Gastrocnemius medialis (tissue), 4 donors: ENCODE results near the gene MICU1. TPM values are rescaled to one million over a fixed set of nuclear protein-coding genes. Genes with fewer than 3 reads are reported as not detected.

Source experiments
- ATAC-seq, 2 donors: fragments of 150-250 bp; one replicate each; pipeline ENCODE4 v1.9.1; 2016
- DNase-seq, 2 donors: peaks; one replicate each; pipeline ENCODE4 v3.0.0-alpha.2; 2019
- H3K27ac ChIP-seq, 4 donors: fragments of 200-600 bp; sonication (generic); 1 replicate in 1 of 4; 2 replicates in 3 of 4; pipeline ENCODE4 v1.5.1; 2016 to 2018; ENCODE audit warnings: mild to moderate bottlenecking in 2 of 4, moderate library complexity in 1 of 4
- H3K27me3 ChIP-seq, 3 donors: fragments of 200-600 bp; sonication (generic) in 2 of 3; 1 replicate in 1 of 3; 2 replicates in 2 of 3; pipeline versions ENCODE4 v1.5.1 to v1.6.0; 2016 to 2019; ENCODE audit warnings: mild to moderate bottlenecking in 1 of 3, moderate library complexity in 1 of 3
- H3K36me3 ChIP-seq, 2 donors: fragments of 200-600 bp; sonication (generic) in 1 of 2; one replicate each; pipeline ENCODE4 v1.5.1; 2017 to 2018
- H3K4me1 ChIP-seq, 2 donors: fragments of 200-600 bp; sonication (generic) in 1 of 2; one replicate each; pipeline ENCODE4 v1.5.1; 2016 to 2017; ENCODE audit warnings: mild to moderate bottlenecking in 2 of 2
- H3K4me3 ChIP-seq, 4 donors: fragments of 200-600 bp; sonication (generic) in 3 of 4; 1 replicate in 1 of 4; 2 replicates in 3 of 4; pipeline ENCODE4 v1.5.1; 2016 to 2019; ENCODE audit warnings: mild to moderate bottlenecking in 2 of 4
- H3K9me3 ChIP-seq, 3 donors: fragments of 200-600 bp; sonication (generic) in 2 of 3; 1 replicate in 1 of 3; 2 replicates in 2 of 3; pipeline ENCODE4 v1.5.1; 2016 to 2019
- CTCF ChIP-seq, 5 experiments: fragments of 450-650 bp in 3 of 5; fragments of 200-600 bp in 2 of 5; sonication (generic) in 2 of 5; IDR thresholded peaks in 4 of 5; conservative IDR thresholded peaks in 1 of 5; 1 replicate in 4 of 5; 2 replicates in 1 of 5; pipeline ENCODE4 v1.5.1; 2016 to 2019; ENCODE audit warnings: antibody characterized with exemption in 5 of 5, mild to moderate bottlenecking in 3 of 5, moderate library complexity in 3 of 5
- POLR2A ChIP-seq, 2 donors: fragments of 450-650 bp; IDR thresholded peaks; one replicate each; pipeline ENCODE4 v1.6.1; 2017; ENCODE audit warnings: antibody characterized with exemption in 2 of 2, mild to moderate bottlenecking in 2 of 2, moderate library complexity in 2 of 2
- in situ Hi-C, 4 donors: fragments of 200-750 bp; cut with MboI; loops; one replicate each; pipeline versions ENCODE4 v1.15.0 to v1.8.0; 2017; ENCODE audit warnings: low sequenced_read_pairs in 4 of 4
- intact Hi-C: fragments of 100-400 bp; cut with DNase I; formaldehyde crosslinking; loops from one replicate; pipeline ENCODE4 v1.15.1; 2023; ENCODE audit warnings: low total_unique reads
- total RNA-seq, 4 donors: library from RNA; depleted of rRNA; stranded (reverse); fragments of >200 nt; gene quantifications; one replicate each; pipeline versions ENCODE4 v1.1.0 to v1.2.3, GENCODE V29; 2016

Gene MICU1
- total RNA-seq, 4 donors from 2014 or later, result 42.7 to 62.2 (median 51.9) TPM

GRCh38 chr10:72588266-72588665 is 37.6 kb downstream of the MICU1 start:
- intact Hi-C loops, result no loop called here
- no peaks in the 10 kb centered on the region for H3K36me3 ChIP-seq
- no peak for TF ChIP-seq CTCF (IDR thresholded peaks at IDR 0.05 in 4 of 5, conservative IDR thresholded peaks at IDR 0.05 in 1 of 5)
- no peak for TF ChIP-seq POLR2A (IDR thresholded peaks at IDR 0.05)
- H3K27me3 ChIP-seq, result no peaks in the 10 kb centered on the region
- in situ Hi-C loops, result no loop called here
- no peaks in the 10 kb centered on the region for H3K4me1 ChIP-seq
- DNase-seq (no peak), ATAC-seq (no peak)
- no peaks in the 10 kb centered on the region for H3K9me3 ChIP-seq
- no peak overlapping the region for H3K4me3 ChIP-seq
- H3K27ac ChIP-seq, result no peak overlapping the region

- no peaks in the 10 kb centered on the region for H3K9me3 ChIP-seq
- in situ Hi-C loops, result no loop called here
- DNase-seq, result no peak
- H3K36me3 ChIP-seq, result no peaks in the 10 kb centered on the region
- H3K27me3 ChIP-seq, result no peaks in the 10 kb centered on the region
- no peak overlapping the region for H3K27ac ChIP-seq
- intact Hi-C loops, result no loop called here
- no peak for ATAC-seq
- no peaks in the 10 kb centered on the region for H3K4me1 ChIP-seq
- TF ChIP-seq CTCF (IDR thresholded peaks at IDR 0.05 in 4 of 5, conservative IDR thresholded peaks at IDR 0.05 in 1 of 5) (no peak), POLR2A (IDR thresholded peaks at IDR 0.05) (no peak)
- no peak overlapping the region for H3K4me3 ChIP-seq
These were observed 38.3 kb downstream of the MICU1 start for GRCh38 chr10:72587568-72587967.

- intact Hi-C loops, result no loop called here
- in situ Hi-C loops, result no loop called here
- no peaks in the 10 kb centered on the region for H3K36me3 ChIP-seq
- no peaks in the 10 kb centered on the region for H3K27me3 ChIP-seq
- no peak overlapping the region for H3K27ac ChIP-seq
- no peak for TF ChIP-seq POLR2A (IDR thresholded peaks at IDR 0.05)
- TF ChIP-seq CTCF (IDR thresholded peaks at IDR 0.05 in 4 of 5, conservative IDR thresholded peaks at IDR 0.05 in 1 of 5), result no peak
- DNase-seq (no peak), ATAC-seq (no peak)
- no peaks in the 10 kb centered on the region for H3K9me3 ChIP-seq
- H3K4me3 ChIP-seq, result no peak overlapping the region
- H3K4me1 ChIP-seq, result peaks cover 0 to 4% of the 10 kb centered on the region in 2 donors
These were observed 51.2 kb downstream of the MICU1 start for GRCh38 chr10:72574636-72575035.

- no peak overlapping the region for H3K27ac ChIP-seq
- peaks cover 0 to 4% of the 10 kb centered on the region in 2 donors for H3K4me1 ChIP-seq
- in situ Hi-C loops, result no loop called here
- TF ChIP-seq CTCF (IDR thresholded peaks at IDR 0.05 in 4 of 5, conservative IDR thresholded peaks at IDR 0.05 in 1 of 5) (no peak), POLR2A (IDR thresholded peaks at IDR 0.05) (no peak)
- intact Hi-C loops, result no loop called here
- H3K27me3 ChIP-seq, result no peaks in the 10 kb centered on the region
- no peaks in the 10 kb centered on the region for H3K9me3 ChIP-seq
- DNase-seq (no peak), ATAC-seq (no peak)
- no peaks in the 10 kb centered on the region for H3K36me3 ChIP-seq
- H3K4me3 ChIP-seq, result no peak overlapping the region
These were observed 52.8 kb downstream of the MICU1 start for GRCh38 chr10:72573079-72573478.
